ENCODE results near the gene TMUB1. TPM values are rescaled to one million over a fixed set of nuclear protein-coding genes. Genes with fewer than 3 reads are reported as not detected.

TMUB1 gene
- total RNA-seq, 1 experiment from 2014 or later: 45.4 TPM

DNA sequence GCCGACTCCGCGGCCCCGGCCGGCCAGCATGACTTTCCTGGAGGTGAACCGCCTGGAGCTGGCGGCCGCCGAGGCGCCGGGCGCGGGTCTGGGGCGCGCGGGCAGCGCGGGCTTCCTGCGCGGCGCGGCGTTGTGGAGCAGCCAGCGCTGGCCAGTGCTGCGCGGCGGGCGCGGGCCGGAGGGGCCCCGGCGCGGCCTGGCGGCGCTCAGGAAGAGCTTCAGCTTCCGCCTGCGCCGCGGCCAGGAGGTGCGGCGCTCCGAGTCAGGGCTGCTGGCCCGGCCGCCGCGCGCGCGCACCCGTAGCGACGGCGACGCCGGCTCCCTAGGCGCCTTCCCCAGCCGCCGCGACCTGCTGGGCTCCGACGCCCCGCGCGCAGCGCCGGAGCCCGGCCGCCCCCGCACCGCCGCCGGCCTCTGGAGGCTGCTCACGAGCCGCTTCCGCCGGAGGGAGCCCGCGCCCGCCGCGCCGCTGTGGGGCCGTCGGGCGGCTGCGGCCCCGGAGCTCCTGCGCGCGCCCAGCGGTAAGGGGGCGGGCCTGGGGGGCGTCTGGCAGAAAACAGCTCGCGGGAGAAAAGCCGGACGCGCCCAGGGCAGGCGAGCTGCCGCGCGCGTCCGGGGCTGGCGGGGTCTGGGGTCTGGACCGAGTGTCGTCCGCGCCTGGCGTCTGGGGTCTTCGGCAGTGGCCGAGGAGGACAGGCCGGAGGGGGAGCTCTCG, 32.0 kb upstream of the TMUB1 start:
- Histone ChIP-seq H3K27me3 (ENCODE audit: insufficient read depth, low read length) (no peaks in the 10 kb centered on the region), H3K79me1 (ENCODE audit: insufficient read depth, low read depth, low read length, poor library complexity, severe bottlenecking) (peaks cover 3% of the 10 kb centered on the region), H3K23ac (ENCODE audit: insufficient read length, low read depth, low read length) (no peak overlapping the region), H2BK15ac (ENCODE audit: low read depth, low read length) (no peak overlapping the region), H4K91ac (ENCODE audit: insufficient read length, low read depth, low read length) (no peak overlapping the region), H3K4ac (ENCODE audit: low read depth, low read length) (no peak overlapping the region), H2AK5ac (ENCODE audit: insufficient read length, low read length) (no peak overlapping the region), H3K27ac (ENCODE audit: insufficient read length, low read depth, low read length) (no peak overlapping the region), H3K23me2 (ENCODE audit: insufficient read length, low read depth, low read length, poor library complexity, severe bottlenecking) (no peaks in the 10 kb centered on the region), H3K4me1 (ENCODE audit: insufficient read depth, low read length) (peaks cover 7% of the 10 kb centered on the region; the same call in 1 of the 2 replicates), H2BK120ac (ENCODE audit: low read depth, low read length, poor library complexity, severe bottlenecking) (no peak overlapping the region), H3K9me3 (ENCODE audit: control insufficient read depth, low read depth, low read length) (no peaks in the 10 kb centered on the region), H3T11ph (ENCODE audit: low read length) (no peak overlapping the region), H3K14ac (ENCODE audit: insufficient read depth, low read length) (no peak overlapping the region), H4K20me1 (ENCODE audit: control insufficient read depth, insufficient read depth, insufficient read length) (peaks cover 4% of the 10 kb centered on the region), H3K56ac (ENCODE audit: insufficient read length, low read depth, low read length) (no peak overlapping the region), H2BK20ac (ENCODE audit: low read depth, low read length, poor library complexity, severe bottlenecking) (no peak overlapping the region), H4K8ac (replicated peaks; ENCODE audit: insufficient read length, low read depth, low read length) (no peak overlapping the region), H2BK12ac (ENCODE audit: insufficient read length, low read depth, low read length) (no peak overlapping the region), H3K79me2 (ENCODE audit: insufficient read depth, low read length) (peaks cover 4% of the 10 kb centered on the region; the same call in 1 of the 2 replicates), H3K4me2 (ENCODE audit: insufficient read depth, insufficient read length, low read length) (peak overlapping the region; percentile 7), H3K18ac (ENCODE audit: insufficient read length, low read depth, low read length) (no peak overlapping the region), H2BK5ac (ENCODE audit: insufficient read length, low read length) (no peak overlapping the region), H2AFZ (ENCODE audit: low read length) (no peak overlapping the region), H4K5ac (ENCODE audit: insufficient read length, low read depth, low read length) (no peak overlapping the region), H3K9ac (ENCODE audit: extremely low read depth, insufficient read length, low read length) (no peak overlapping the region)
- no peak for DNase-seq
- Mint-ChIP-seq H3K4me1 (peaks cover 24 to 26% of the 10 kb centered on the region in 2 experiments), H3K9me3 (no peaks in the 10 kb centered on the region), H3K27me3 (ENCODE audit: low read depth) (peaks cover 6% of the 10 kb centered on the region), H3K4me3 (peak overlapping the region; percentile 64 to 78), H3K36me3 (ENCODE audit: insufficient read depth in 1 of 3, low read depth in 3 of 3) (peaks cover 14 to 24% (median 16%) of the 10 kb centered on the region in 3 experiments), H3K27ac (no peak overlapping the region)
- WGBS (ENCODE audit: extremely low coverage, insufficient read length, low lambda C conversion rate): no CpG with 5 or more reads among the region's 114 CpGs
- TF ChIP-seq CTCF (conservative IDR thresholded peaks at IDR 0.05): peak; percentile 22; the same call in 2 of the 3 replicates

All from H9 (cell line).